GM12878 (cell line): ENCODE results near the gene PTGFRN. TPM values are rescaled to one million over a fixed set of nuclear protein-coding genes. Genes with fewer than 3 reads are reported as not detected.

ENCODE experiments used
- ATAC-seq: fragments of 200-7000 bp; cut with Tn5 transposase; 3 replicates; pipeline ENCODE4 v1.9.1; 2020; ENCODE audit warnings: mild to moderate bottlenecking, moderate library complexity
- BruUV-seq: library from RNA; stranded (reverse); fragments of 400-500 nt; replicated peaks from 2 replicates; lab custom pipeline; 2021; lab: Mats Ljungman, UMichigan
- CTCF ChIA-PET: fragments of 300-600 bp; sonication (Branson Sonifier 250); formaldehyde crosslinking; extraction: SDS; loops from one replicate; lab custom pipeline; 2021; ENCODE audit warnings: inconsistent platforms; lab: Yijun Ruan, JAX
- POLR2A ChIA-PET: fragments of 350-600 bp; formaldehyde crosslinking; extraction: SDS; loops from one replicate; lab custom pipeline; 2021; ENCODE audit warnings: inconsistent platforms; lab: Charles Lee
- RAD21 ChIA-PET: fragments of 300-600 bp; sonication (Branson Sonifier 250); formaldehyde crosslinking; loops from one replicate; lab custom pipeline; 2023; ENCODE audit warnings: antibody characterized with exemption; ENCODE audit not compliant: unreplicated experiment; lab: Charles Lee
- SMC1A ChIA-PET: fragments of 300-600 bp; sonication (Branson Sonifier 250); formaldehyde crosslinking; loops from one replicate; lab custom pipeline; 2023; ENCODE audit not compliant: unreplicated experiment, uncharacterized antibody; lab: Charles Lee
- DNase-seq: peaks from one replicate; pipeline ENCODE4 v3.0.0-alpha.2; 2011; ENCODE audit warnings: low read depth, low spot score
- FAIRE-seq: peaks from 3 replicates; lab custom pipeline; 2011; peaks lifted over from hg19 to GRCh38; lab: Jason Lieb, UNC
- H2AFZ ChIP-seq: 2 replicates; pipeline ENCODE4 v1.6.0; 2011; ENCODE audit warnings: low read depth, low read length, control low read depth; ENCODE audit not compliant: control insufficient read depth
- H3K27ac ChIP-seq: 2 replicates; pipeline ENCODE4 v1.5.1; 2011; ENCODE audit warnings: control low read depth; ENCODE audit not compliant: control insufficient read depth, insufficient read depth
- H3K27me3 ChIP-seq, 2 experiments: replicated peaks in 1 of 2; 2 replicates each; pipeline versions ENCODE4 v1.6.0 to v1.6.1; 2011; ENCODE audit warnings: low read length in 1 of 2; ENCODE audit not compliant: control insufficient read depth in 2 of 2, insufficient read depth in 2 of 2
- H3K36me3 ChIP-seq, 2 experiments: 2 replicates each; pipeline ENCODE4 v1.5.1; 2011; ENCODE audit warnings: low read length in 1 of 2; ENCODE audit not compliant: control insufficient read depth in 2 of 2, insufficient read depth in 2 of 2
- H3K4me1 ChIP-seq: 2 replicates; pipeline ENCODE4 v1.6.1; 2011; ENCODE audit warnings: mild to moderate bottlenecking, low read length, moderate library complexity, mixed read lengths; ENCODE audit not compliant: control insufficient read depth, insufficient read depth
- H3K4me2 ChIP-seq: 2 replicates; pipeline ENCODE4 v1.6.0; 2011; ENCODE audit warnings: control low read depth; ENCODE audit not compliant: control insufficient read depth, insufficient read depth
- H3K4me3 ChIP-seq: fragments of 200-600 bp; sonication (generic); 2 replicates; pipeline ENCODE4 v1.5.1; 2016
- H3K79me2 ChIP-seq: 2 replicates; pipeline ENCODE4 v1.6.0; 2011; ENCODE audit warnings: low read length; ENCODE audit not compliant: control insufficient read depth, insufficient read depth
- H3K9ac ChIP-seq: 2 replicates; pipeline ENCODE4 v1.8.0; 2011; ENCODE audit warnings: low read length, control low read depth, mixed read lengths; ENCODE audit not compliant: control insufficient read depth, insufficient read depth
- H3K9me3 ChIP-seq: replicated peaks from 3 replicates; pipeline ENCODE4 v1.5.1; 2011; ENCODE audit warnings: mild to moderate bottlenecking, low read length; ENCODE audit not compliant: control insufficient read depth, insufficient read depth
- H4K20me1 ChIP-seq: 2 replicates; pipeline ENCODE4 v1.6.0; 2011; ENCODE audit not compliant: control insufficient read depth, insufficient read depth
- EGR1 ChIP-seq, 2 experiments: IDR thresholded peaks; 1 replicate in 1 of 2; 2 replicates in 1 of 2; pipeline ENCODE4 v1.6.1; 2011 to 2012; ENCODE audit warnings: low read depth in 2 of 2, low read length in 2 of 2, borderline replicate concordance in 1 of 2, mild to moderate bottlenecking in 1 of 2, moderate library complexity in 1 of 2
- KAT2A ChIP-seq: conservative IDR thresholded peaks from 2 replicates; pipeline ENCODE4 v1.6.1; 2011; ENCODE audit warnings: low read depth, low read length; ENCODE audit not compliant: control insufficient read depth
- NR2F1 ChIP-seq: fragments of 450-650 bp; conservative IDR thresholded peaks from 2 replicates; pipeline ENCODE4 v1.6.1; 2017; ENCODE audit warnings: mild to moderate bottlenecking
- PKNOX1 ChIP-seq: fragments of 450-650 bp; IDR thresholded peaks from 2 replicates; pipeline ENCODE4 v1.6.1; 2016; ENCODE audit warnings: mild to moderate bottlenecking
- POLR2AphosphoS5 ChIP-seq: IDR thresholded peaks from 2 replicates; pipeline ENCODE4 v1.6.1; 2011; ENCODE audit warnings: mild to moderate bottlenecking, low read length, inconsistent platforms
- RELB ChIP-seq: fragments of 450-650 bp; IDR thresholded peaks from 2 replicates; pipeline ENCODE4 v1.6.1; 2017; ENCODE audit warnings: low read depth, mild to moderate bottlenecking, moderate library complexity
- WGBS: methylation state at CpG from one replicate; pipeline ENCODE4 v1.1.6; 2016; ENCODE audit warnings: low lambda C conversion rate; ENCODE audit not compliant: insufficient replicate concordance, insufficient coverage; ENCODE audit errors: missing lambda C conversion rate; 5-methylcytosine and 5-hydroxymethylcytosine counted together
- in situ Hi-C: fragments of 300-500 bp; cut with MboI; formaldehyde crosslinking; loops from 9 replicates; pipeline ENCODE4 v1.14.3; 2018; ENCODE audit warnings: mixed read lengths
- intact Hi-C: fragments of 100-400 bp; cut with micrococcal nuclease; formaldehyde crosslinking; loops from one replicate; pipeline ENCODE4 v1.14.2; 2022; ENCODE audit not compliant: unreplicated experiment
- polyA plus RNA-seq, 11 experiments: library from polyadenylated mRNA; depleted of rRNA in 4 of 11; unstranded in 6 of 11; stranded (reverse) in 5 of 11; fragments of >200 nt; fragmentation: Nextera tagmentation in 4 of 11; fragmentation: Illumina TruSeq in 1 of 11; extraction: Ambion mirVana in 4 of 11; extraction: Trizol in 1 of 11; gene quantifications; 1 replicate in 1 of 11; 2 replicates in 10 of 11; pipeline versions ENCODE4 v1.2.1 to v1.2.3, GENCODE V29; 2011 to 2016; ENCODE audit warnings: inconsistent platforms in 2 of 11, missing spikeins in 2 of 11, low read depth in 1 of 11
- total RNA-seq, 4 experiments: library from RNA; depleted of rRNA in 3 of 4; stranded (reverse); fragments of >200 nt in 3 of 4; fragmentation: Illumina TruSeq in 1 of 4; extraction: Trizol in 1 of 4; gene quantifications; 2 replicates each; pipeline versions ENCODE4 v1.2.1 to v1.2.3, GENCODE V29; 2013 to 2021

The PTGFRN gene
- total and polyA plus RNA-seq, 10 of the 15 experiments (the other 5 are each of a cell fraction or from before 2014, with no cell fraction given): 2.7 to 8.3 (median 5.1) TPM

GRCh38 chr1:117026361-117026760, 116.6 kb downstream of the PTGFRN start:
- no peaks in the 10 kb centered on the region for H3K36me3 ChIP-seq
- no peak for FAIRE-seq
- 56% methylated on average over 6 of the region's 6 CpGs for WGBS
- ChIA-PET SMC1A (interaction anchor here (0.9 to 1.3 kb wide), 4 partner anchors 11 to 287 kb away, joined by 3 read pairs; no protein-coding TSS in a partner anchor), CTCF (no interaction called here), POLR2A (no interaction called here), RAD21 (no interaction called here)
- H3K4me2 ChIP-seq: no peak overlapping the region
- H3K27ac ChIP-seq: no peak overlapping the region
- H3K9ac ChIP-seq: no peak overlapping the region
- ATAC-seq: no peak
- DNase-seq: no peak
- H4K20me1 ChIP-seq: no peaks in the 10 kb centered on the region
- TF ChIP-seq NR2F1 (no peak), RELB (no peak), KAT2A (no peak), PKNOX1 (no peak), POLR2AphosphoS5 (no peak), EGR1 (IDR thresholded peaks at IDR 0.05; ENCODE audit: borderline replicate concordance in 1 of 2, low read depth in 2 of 2, low read length in 2 of 2) (no peak)
- no peaks in the 10 kb centered on the region for H3K27me3 ChIP-seq
- BruUV-seq: no TSS peak
- no peaks in the 10 kb centered on the region for H3K79me2 ChIP-seq
- H2AFZ ChIP-seq: no peak overlapping the region
- no peaks in the 10 kb centered on the region for H3K4me1 ChIP-seq
- intact Hi-C loops (no loop called here), in situ Hi-C loops (no loop called here)
- H3K9me3 ChIP-seq: no peaks in the 10 kb centered on the region
- no peak overlapping the region for H3K4me3 ChIP-seq
